Measurements from ENCODE around the gene SSU72.

DNA sequence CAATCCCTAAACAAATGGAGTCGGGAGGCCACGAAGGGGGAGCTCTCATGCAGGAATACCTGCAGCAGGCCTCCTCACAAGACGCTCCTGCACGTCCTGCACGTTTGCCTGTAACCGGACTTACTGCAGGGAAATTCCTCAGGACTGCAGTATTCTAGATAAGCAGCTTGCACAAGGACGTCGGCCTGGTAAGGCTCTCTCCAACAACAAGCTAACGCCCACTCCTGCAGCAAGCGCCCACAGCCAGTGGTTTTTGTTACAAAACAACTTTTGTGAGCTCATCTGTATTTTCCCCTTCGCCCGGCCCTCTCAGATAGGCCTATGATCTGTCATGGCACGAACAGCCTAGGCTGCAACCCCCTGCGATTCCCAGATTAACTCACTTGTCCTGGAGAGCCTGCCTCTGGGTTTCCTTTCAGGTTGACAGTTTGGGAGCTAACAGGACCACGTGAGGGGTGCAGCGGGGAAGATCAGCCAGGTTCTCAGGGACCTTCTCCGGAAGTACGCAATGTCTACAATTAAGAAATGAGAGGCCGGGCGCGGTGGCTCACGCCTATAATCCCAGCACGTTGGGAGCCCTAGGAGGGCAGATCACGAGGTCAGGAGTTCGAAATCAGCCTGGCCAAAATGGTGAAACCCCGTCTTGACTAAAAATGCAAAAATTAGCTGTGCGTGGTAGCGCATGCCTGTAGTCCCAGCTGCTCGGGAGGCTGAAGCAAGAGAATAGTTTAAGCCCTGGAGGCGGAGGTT lies 39.7 kb upstream of the SSU72 start:
- no peak for TF ChIP-seq POLR2A (IDR thresholded peaks at IDR 0.05)
- TF ChIP-seq CTCF (IDR thresholded peaks at IDR 0.05), result no peak

All from uterus (tissue), 2 donors.